GM18508 (cell line): ENCODE measurements around the gene CARD11.

ENCODE experiments used
- ATAC-seq: cut with Tn5 transposase; IDR thresholded peaks from one replicate; pipeline ENCODE4 v1.9.1; 2021; ENCODE audit warnings: moderate number of reproducible peaks; ENCODE audit not compliant: insufficient read depth, unreplicated experiment

The CARD11 gene

DNA sequence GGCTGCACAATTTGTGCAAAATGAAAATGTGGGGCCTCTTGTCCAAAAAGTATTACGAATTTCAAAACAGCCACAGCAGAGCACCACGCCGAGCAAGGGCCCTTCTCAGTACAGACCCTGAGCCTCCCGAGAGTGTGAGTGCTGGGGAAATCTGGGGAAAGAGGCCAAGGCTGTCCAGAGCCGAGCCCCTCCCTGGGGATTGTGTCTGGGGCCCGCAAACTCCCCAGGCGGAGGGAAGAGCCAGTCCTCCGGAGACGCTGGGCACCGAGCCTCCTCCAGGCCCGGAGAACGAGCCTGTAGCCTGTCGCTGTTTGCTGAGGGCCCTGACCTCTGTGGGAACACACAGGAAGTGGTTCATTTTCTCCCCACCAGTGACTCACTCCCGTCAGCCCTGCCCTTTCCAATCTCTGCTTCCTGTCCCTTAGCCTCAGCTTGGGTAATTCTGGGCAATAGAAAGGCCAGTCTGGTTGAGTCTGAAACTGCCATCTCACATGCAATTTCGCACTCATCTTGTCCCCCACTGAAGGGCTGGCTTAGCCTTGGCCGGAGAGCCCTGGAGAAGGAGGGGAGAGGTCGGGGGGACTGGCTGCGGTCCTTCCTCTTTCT is 180.1 kb downstream of the CARD11 start:
- peak; percentile 94 for ATAC-seq

DNA sequence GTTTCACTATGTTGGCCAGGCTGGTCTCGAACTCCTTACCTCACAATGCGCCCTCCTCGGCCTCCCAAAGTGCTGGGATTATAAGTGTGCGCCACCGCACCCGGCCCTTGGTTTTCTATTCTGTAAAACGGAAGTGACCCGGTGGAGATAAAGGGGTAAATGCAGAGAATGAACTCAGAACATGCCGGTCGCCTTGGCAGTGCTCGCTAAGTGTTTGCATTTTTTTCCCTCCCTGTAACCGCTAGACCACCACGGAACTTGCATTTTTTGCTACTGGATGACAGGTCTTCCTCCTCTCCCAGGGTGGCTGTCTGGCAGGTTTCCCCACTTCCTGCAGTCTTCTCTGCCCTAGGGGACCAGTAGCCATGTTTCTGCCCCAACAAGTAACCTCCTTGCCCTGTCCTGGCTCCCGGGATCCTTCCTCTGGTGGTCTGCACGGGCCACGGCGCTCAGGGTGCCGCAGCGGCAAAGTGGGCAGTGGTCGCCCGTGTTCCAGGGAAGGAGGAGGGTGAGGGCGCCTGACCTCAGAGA is 180.8 kb downstream of the CARD11 start:
- no peak for ATAC-seq

- no peak for ATAC-seq
These were observed 182.2 kb downstream of the CARD11 start for GRCh38 chr7:2861509-2861908.

DNA sequence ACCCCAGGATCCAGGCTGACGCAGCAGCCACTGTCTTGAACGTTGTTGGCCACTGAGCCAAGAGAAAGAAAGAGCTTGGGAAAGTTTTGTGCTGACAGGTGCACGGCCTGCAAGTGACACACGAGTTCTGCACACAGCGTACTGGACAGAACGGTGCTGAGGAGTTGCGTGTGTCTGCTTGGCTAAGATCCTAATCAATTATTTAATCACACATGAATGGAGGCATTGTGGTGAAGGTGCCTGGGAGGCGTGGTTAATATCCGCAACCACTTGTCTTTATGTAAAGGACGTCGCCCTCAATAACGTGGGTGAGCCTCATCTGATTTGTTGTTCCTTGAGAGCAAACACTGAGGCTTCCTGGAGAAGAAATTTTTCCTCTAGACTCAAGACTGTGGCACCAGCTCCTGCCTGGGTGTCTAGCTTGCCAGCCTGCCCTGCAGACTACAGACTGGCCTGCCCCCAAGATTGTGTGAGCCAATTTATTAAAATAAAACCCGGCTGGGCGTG is 183.0 kb downstream of the CARD11 start:
- no peak for ATAC-seq

DNA sequence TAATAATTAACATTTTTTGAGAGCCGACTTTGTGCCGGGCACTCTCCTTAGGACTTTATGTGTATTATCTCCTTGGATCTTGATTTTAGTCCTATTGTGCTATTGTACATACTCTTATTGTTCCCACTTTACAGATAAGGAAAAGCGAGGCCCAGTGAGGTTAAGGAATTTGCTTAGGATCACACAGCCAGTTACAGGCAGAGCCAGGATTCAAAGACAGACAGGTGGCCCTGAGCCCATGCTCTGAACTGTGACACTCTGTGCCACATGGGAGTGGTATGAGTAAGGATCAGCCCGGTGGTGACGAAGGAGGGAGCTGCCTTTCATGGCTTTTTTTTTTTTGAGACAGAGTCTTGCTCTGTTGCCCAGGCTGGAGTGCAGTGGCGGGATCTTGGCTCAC is 183.7 kb downstream of the CARD11 start:
- no peak for ATAC-seq

DNA sequence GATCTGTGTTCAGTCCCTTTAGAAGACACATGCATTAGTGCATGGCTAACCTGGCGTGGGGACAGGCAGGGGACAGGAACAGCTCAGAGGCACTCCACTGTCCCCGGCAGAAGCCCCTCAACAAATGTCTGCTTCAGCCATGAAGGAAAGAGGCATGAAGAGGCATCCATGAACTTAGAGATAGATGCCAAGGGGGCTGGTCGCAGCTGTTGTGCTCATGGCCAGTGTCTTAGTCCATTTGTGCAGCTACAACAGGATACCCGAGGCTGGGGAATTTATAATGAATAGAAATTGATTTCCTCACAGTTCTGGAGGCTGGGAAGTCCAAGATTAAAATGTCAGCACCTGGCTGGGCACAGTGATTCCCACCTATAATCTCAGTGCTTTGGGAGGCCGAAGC is 185.0 kb downstream of the CARD11 start:
- no peak for ATAC-seq

DNA sequence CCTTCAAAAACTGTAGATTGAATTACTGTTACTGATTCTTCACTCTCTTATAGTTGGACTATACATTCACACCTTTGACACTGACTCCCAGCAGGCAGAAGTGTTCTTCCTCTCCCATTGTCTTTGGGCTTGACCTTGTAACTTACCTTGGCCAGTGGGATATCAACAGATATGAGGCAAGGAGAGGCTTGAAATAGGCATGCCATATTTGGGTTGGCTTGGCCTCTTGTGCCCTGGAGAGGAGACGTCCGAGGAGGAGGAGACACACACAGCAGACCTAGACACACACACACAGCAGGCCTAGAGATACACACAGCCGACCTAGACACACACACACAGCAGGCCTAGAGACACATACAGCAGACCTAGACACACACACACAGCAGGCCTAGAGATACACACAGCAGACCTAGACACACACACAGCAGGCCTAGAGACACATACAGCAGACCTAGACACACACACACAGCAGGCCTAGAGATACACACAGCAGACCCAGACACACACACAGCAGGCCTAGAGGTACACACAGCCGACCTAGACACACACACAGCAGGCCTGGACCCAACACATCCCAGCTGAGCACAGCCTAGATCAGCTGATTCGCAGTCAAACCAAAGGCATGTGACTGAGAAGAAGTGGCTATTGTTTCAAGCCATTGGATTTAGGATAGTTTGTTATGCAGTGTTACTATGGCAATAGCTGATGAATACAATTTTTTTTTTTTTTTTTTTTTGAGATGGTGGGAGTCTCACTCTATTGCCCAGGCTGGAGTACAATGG is 187.1 kb downstream of the CARD11 start:
- ATAC-seq = no peak
